ENCODE results near the gene PML. TPM values are rescaled to one million over a fixed set of nuclear protein-coding genes. Genes with fewer than 3 reads are reported as not detected.

PML gene
- total and polyA plus RNA-seq, 2 experiments from 2014 or later: 15.7 to 29.9 TPM

- Histone ChIP-seq H4K20me1 (ENCODE audit: insufficient read depth, poor library complexity, severe bottlenecking) (no peaks in the 10 kb centered on the region), H3K27me3 (no peaks in the 10 kb centered on the region), H3K4me3 (no peak overlapping the region), H3K36me3 (replicated peaks; ENCODE audit: insufficient read depth, low read depth) (no peaks in the 10 kb centered on the region), H3K27ac (peak overlapping the region; percentile 98), H2AFZ (no peak overlapping the region), H3K4me2 (peak overlapping the region; percentile 72), H3K9me3 (ENCODE audit: low read depth) (no peaks in the 10 kb centered on the region), H3K79me2 (no peaks in the 10 kb centered on the region), H3K4me1 (ENCODE audit: insufficient read depth) (peaks cover 39% of the 10 kb centered on the region), H3K9me2 (replicated peaks; ENCODE audit: insufficient read depth) (no peaks in the 10 kb centered on the region)
- DNase-seq (ENCODE audit: low spot score): peak; percentile 82
- WGBS (ENCODE audit: low lambda C conversion rate, missing lambda C conversion rate): 66% methylated on average over 8 of the region's 8 CpGs
- TF ChIP-seq EZH2 (IDR thresholded peaks at IDR 0.05; ENCODE audit: borderline replicate concordance): no peak
- no peak for TF ChIP-seq EZH2phosphoT487 (IDR thresholded peaks at IDR 0.05; ENCODE audit: low read depth, severe bottlenecking, unreplicated experiment)
- TF ChIP-seq CTCF (IDR thresholded peaks at IDR 0.05; ENCODE audit: poor library complexity): no peak
Observed at GRCh38 chr15:73982222-73982962, 12.1 kb upstream of the PML start.

GRCh38 chr15:73983211-73983727, 11.2 kb upstream of the PML start:
- no peaks in the 10 kb centered on the region for H3K36me3 ChIP-seq (replicated peaks; ENCODE audit: insufficient read depth, low read depth)
- H3K4me2 ChIP-seq: peak overlapping the region; percentile 72
- peaks cover 39% of the 10 kb centered on the region for H3K4me1 ChIP-seq (ENCODE audit: insufficient read depth)
- H3K27me3 ChIP-seq: no peaks in the 10 kb centered on the region
- no peak overlapping the region for H2AFZ ChIP-seq
- DNase-seq (ENCODE audit: low spot score): peak; percentile 70
- H3K4me3 ChIP-seq: no peak overlapping the region
- no peaks in the 10 kb centered on the region for H3K9me3 ChIP-seq (ENCODE audit: low read depth)
- H4K20me1 ChIP-seq (ENCODE audit: insufficient read depth, poor library complexity, severe bottlenecking): no peaks in the 10 kb centered on the region
- 79% methylated on average over 10 of the region's 10 CpGs for WGBS (ENCODE audit: low lambda C conversion rate, missing lambda C conversion rate)
- H3K79me2 ChIP-seq: no peaks in the 10 kb centered on the region
- H3K27ac ChIP-seq: peak overlapping the region; percentile 98
- TF ChIP-seq EZH2 (IDR thresholded peaks at IDR 0.05; ENCODE audit: borderline replicate concordance): no peak
- no peak for TF ChIP-seq CTCF (IDR thresholded peaks at IDR 0.05; ENCODE audit: poor library complexity)
- TF ChIP-seq EZH2phosphoT487 (IDR thresholded peaks at IDR 0.05; ENCODE audit: low read depth, severe bottlenecking, unreplicated experiment): no peak
- no peaks in the 10 kb centered on the region for H3K9me2 ChIP-seq (replicated peaks; ENCODE audit: insufficient read depth)

- no peaks in the 10 kb centered on the region for H3K9me3 ChIP-seq (ENCODE audit: low read depth)
- no peak overlapping the region for H3K4me3 ChIP-seq
- no peak for TF ChIP-seq EZH2 (IDR thresholded peaks at IDR 0.05; ENCODE audit: borderline replicate concordance)
- TF ChIP-seq EZH2phosphoT487 (IDR thresholded peaks at IDR 0.05; ENCODE audit: low read depth, severe bottlenecking, unreplicated experiment): no peak
- TF ChIP-seq CTCF (IDR thresholded peaks at IDR 0.05; ENCODE audit: poor library complexity): no peak
- no peaks in the 10 kb centered on the region for H3K79me2 ChIP-seq
- H3K9me2 ChIP-seq (replicated peaks; ENCODE audit: insufficient read depth): no peaks in the 10 kb centered on the region
- peak overlapping the region; percentile 98 for H3K27ac ChIP-seq
- H4K20me1 ChIP-seq (ENCODE audit: insufficient read depth, poor library complexity, severe bottlenecking): no peaks in the 10 kb centered on the region
- H3K27me3 ChIP-seq: no peaks in the 10 kb centered on the region
- no peak for DNase-seq (ENCODE audit: low spot score)
- peak overlapping the region; percentile 72 for H3K4me2 ChIP-seq
- no peaks in the 10 kb centered on the region for H3K36me3 ChIP-seq (replicated peaks; ENCODE audit: insufficient read depth, low read depth)
- H3K4me1 ChIP-seq (ENCODE audit: insufficient read depth): peaks cover 39% of the 10 kb centered on the region
- H2AFZ ChIP-seq: no peak overlapping the region
- WGBS (ENCODE audit: low lambda C conversion rate, missing lambda C conversion rate): 95% methylated on average over 9 of the region's 9 CpGs
Observed at GRCh38 chr15:73983773-73984172, 10.7 kb upstream of the PML start.

Data from hepatocyte (in vitro differentiated cells).